CD4-positive, alpha-beta T cell treated with Interleukin-6 at 100 ng/mL for 8 hours (primary cell): ENCODE data around the gene DFFB.
"Not testable (repeated sequence)": the region's sequence is repeated elsewhere in the genome, so short reads cannot be mapped to it uniquely, and the experiment has no call there.

Source experiments
- DNase-seq: peaks from one replicate; pipeline ENCODE4 v3.0.0-alpha.2; 2020; ENCODE audit warnings: mixed read lengths, low spot score

DFFB gene

GRCh38 chr1:3910049-3910731, 52.9 kb downstream of the DFFB start:
- no peak for DNase-seq

- DNase-seq: peak; percentile 74
These were observed 53.9 kb downstream of the DFFB start for GRCh38 chr1:3910857-3911845.

- no peak for DNase-seq
These were observed 54.9 kb downstream of the DFFB start for GRCh38 chr1:3911981-3912808.

GRCh38 chr1:3912809-3913685, 55.8 kb downstream of the DFFB start:
- DNase-seq: no peak

- no peak for DNase-seq
These were observed 57.1 kb downstream of the DFFB start for GRCh38 chr1:3914331-3914851.

- DNase-seq: no peak
These were observed 57.6 kb downstream of the DFFB start for GRCh38 chr1:3914911-3915310.

- no peak for DNase-seq
These were observed 58.4 kb downstream of the DFFB start for GRCh38 chr1:3915551-3916121.

- no peak for DNase-seq
These were observed 60.5 kb downstream of the DFFB start for GRCh38 chr1:3917761-3918160.

- not testable (repeated sequence) for DNase-seq
These were observed 61.1 kb downstream of the DFFB start for GRCh38 chr1:3918359-3918758.

GRCh38 chr1:3918966-3919611, 61.8 kb downstream of the DFFB start:
- no peak for DNase-seq

- no peak for DNase-seq
These were observed 62.4 kb downstream of the DFFB start for GRCh38 chr1:3919706-3920105.

- DNase-seq: no peak
These were observed 64.5 kb downstream of the DFFB start for GRCh38 chr1:3921765-3922164.

GRCh38 chr1:3922201-3922725, 65.0 kb downstream of the DFFB start:
- DNase-seq: peak; percentile 21

- no peak for DNase-seq
These were observed 65.6 kb downstream of the DFFB start for GRCh38 chr1:3922851-3923250.

- no peak for DNase-seq
These were observed 66.3 kb downstream of the DFFB start for GRCh38 chr1:3923378-3924185.

- no peak for DNase-seq
These were observed 67.0 kb downstream of the DFFB start for GRCh38 chr1:3924186-3924824.

GRCh38 chr1:3924825-3925220, 67.5 kb downstream of the DFFB start:
- no peak for DNase-seq

- no peak for DNase-seq
These were observed 68.0 kb downstream of the DFFB start for GRCh38 chr1:3925256-3925655.

- DNase-seq: no peak
These were observed 68.5 kb downstream of the DFFB start for GRCh38 chr1:3925762-3926161.
